ENCODE measurements around the gene PFDN1. TPM values are rescaled to one million over a fixed set of nuclear protein-coding genes. Genes with fewer than 3 reads are reported as not detected.
A peak's percentile ranks its signal among the peaks of the same experiment; 100 is the strongest.

Gene PFDN1
- total and polyA plus RNA-seq, 10 donors, result 38.0 to 82.1 (median 61.6) TPM

GRCh38 chr5:140236891-140237598 lies 65.9 kb downstream of the PFDN1 start:
- TF ChIP-seq POLR2AphosphoS5 (IDR thresholded peaks at IDR 0.05), result peak in 1 of 3 donors; percentile 21
- TF ChIP-seq POLR2A (IDR thresholded peaks at IDR 0.05), result no peak
- intact Hi-C loops (cut with DNase I; ENCODE audit: low total_unique reads), result no loop called here
- H3K27ac ChIP-seq, result peak overlapping the region in 5 of 8 donors; percentile 20 to 78 (median 63)
- H3K9me3 ChIP-seq, result no peaks in the 10 kb centered on the region
- no peak overlapping the region for H3K4me3 ChIP-seq
- H3K4me1 ChIP-seq, result peaks cover 0 to 68% (median 41%) of the 10 kb centered on the region in 6 donors
- no peaks in the 10 kb centered on the region for H3K36me3 ChIP-seq
- WGBS, 5 donors, result 47 to 75% (median 62%) methylated on average over 6 of the region's 6 CpGs
- DNase-seq, result no peak
- H3K27me3 ChIP-seq (replicated peaks in 1 of 7), result peaks cover 0 to 43% (median 0%) of the 10 kb centered on the region in 7 donors

GRCh38 chr5:140235791-140236551 lies 66.9 kb downstream of the PFDN1 start:
- Histone ChIP-seq H3K9me3 (no peaks in the 10 kb centered on the region), H3K4me1 (peaks cover 0 to 59% (median 34%) of the 10 kb centered on the region in 6 donors), H3K36me3 (no peaks in the 10 kb centered on the region), H3K4me3 (no peak overlapping the region), H3K27ac (peak overlapping the region in 6 of 8 donors; percentile 2 to 78 (median 62)), H3K27me3 (replicated peaks in 1 of 7) (peaks cover 0 to 36% (median 0%) of the 10 kb centered on the region in 7 donors)
- DNase-seq, result no peak
- intact Hi-C loops (cut with DNase I; ENCODE audit: low total_unique reads), result no loop called here
- WGBS, 5 donors, result 38 to 75% (median 52%) methylated on average over 11 of the region's 11 CpGs
- TF ChIP-seq POLR2AphosphoS5 (IDR thresholded peaks at IDR 0.05), result no peak
- TF ChIP-seq CTCF (IDR thresholded peaks at IDR 0.05 in 8 of 11, conservative IDR thresholded peaks at IDR 0.05 in 3 of 11), result peak in 2 of 11 experiments; percentile 3 to 4

- 86 to 92% (median 90%) methylated on average over 4 of the region's 4 CpGs for WGBS, 5 donors
- no peaks in the 10 kb centered on the region for H3K9me3 ChIP-seq
- DNase-seq, result no peak
- TF ChIP-seq POLR2AphosphoS5 (IDR thresholded peaks at IDR 0.05) (no peak), POLR2A (IDR thresholded peaks at IDR 0.05) (no peak), CTCF (IDR thresholded peaks at IDR 0.05 in 8 of 11, conservative IDR thresholded peaks at IDR 0.05 in 3 of 11) (no peak)
- peak overlapping the region in 1 of 8 donors; percentile 78 for H3K27ac ChIP-seq
- intact Hi-C loops (cut with DNase I; ENCODE audit: low total_unique reads), result no loop called here
- H3K4me1 ChIP-seq, result peaks cover 0 to 45% (median 24%) of the 10 kb centered on the region in 6 donors
- no peaks in the 10 kb centered on the region for H3K36me3 ChIP-seq
- peaks cover 0 to 27% (median 0%) of the 10 kb centered on the region in 7 donors for H3K27me3 ChIP-seq (replicated peaks in 1 of 7)
- no peak overlapping the region for H3K4me3 ChIP-seq
Measured at GRCh38 chr5:140234377-140234989, 68.4 kb downstream of the PFDN1 start.

GRCh38 chr5:140232731-140233130 lies 70.2 kb downstream of the PFDN1 start:
- H3K27ac ChIP-seq, result no peak overlapping the region
- no peak overlapping the region for H3K4me3 ChIP-seq
- H3K36me3 ChIP-seq, result no peaks in the 10 kb centered on the region
- TF ChIP-seq CTCF (IDR thresholded peaks at IDR 0.05 in 8 of 11, conservative IDR thresholded peaks at IDR 0.05 in 3 of 11) (no peak), POLR2AphosphoS5 (IDR thresholded peaks at IDR 0.05) (no peak), POLR2A (IDR thresholded peaks at IDR 0.05) (no peak)
- no peaks in the 10 kb centered on the region for H3K9me3 ChIP-seq
- H3K27me3 ChIP-seq (replicated peaks in 1 of 7), result peaks cover 0 to 14% (median 0%) of the 10 kb centered on the region in 7 donors
- no peak for DNase-seq
- intact Hi-C loops (cut with DNase I; ENCODE audit: low total_unique reads), result no loop called here
- WGBS, 5 donors, result 93 to 100% (median 100%) methylated on average over 1 of the region's 1 CpG
- H3K4me1 ChIP-seq, result peaks cover 0 to 40% (median 23%) of the 10 kb centered on the region in 6 donors

Data from spleen (tissue), 11 donors.